HG03060 (cell line): ENCODE data around the gene MAP7D3.
"Not testable (repeated sequence)": the region's sequence is repeated elsewhere in the genome, so short reads cannot be mapped to it uniquely, and the experiment has no call there.

ENCODE experiments used
- ATAC-seq: cut with Tn5 transposase; IDR thresholded peaks from one replicate; pipeline ENCODE4 v1.9.1; 2021; ENCODE audit warnings: low read depth, moderate number of reproducible peaks; ENCODE audit not compliant: unreplicated experiment

Gene MAP7D3

DNA sequence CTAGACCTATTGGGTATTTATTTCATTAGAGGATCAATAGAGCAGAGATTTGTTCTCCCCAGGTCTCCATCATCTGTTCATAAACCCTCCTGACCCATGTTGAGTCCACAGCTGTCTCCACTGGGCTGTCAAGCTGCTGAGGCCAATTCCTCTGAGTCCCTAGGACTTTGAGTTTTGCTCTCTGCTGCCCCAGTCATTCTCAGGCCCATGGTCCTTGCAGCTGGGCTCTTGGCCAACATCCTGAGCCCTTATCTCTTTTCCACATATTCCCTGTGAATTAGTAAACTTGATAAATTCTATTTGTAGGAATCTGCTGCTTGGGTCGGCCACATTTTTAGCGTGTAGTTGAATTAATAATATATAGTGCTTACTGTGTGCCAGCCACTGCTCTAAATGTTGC, 62.0 kb downstream of the MAP7D3 start:
- no peak for ATAC-seq

DNA sequence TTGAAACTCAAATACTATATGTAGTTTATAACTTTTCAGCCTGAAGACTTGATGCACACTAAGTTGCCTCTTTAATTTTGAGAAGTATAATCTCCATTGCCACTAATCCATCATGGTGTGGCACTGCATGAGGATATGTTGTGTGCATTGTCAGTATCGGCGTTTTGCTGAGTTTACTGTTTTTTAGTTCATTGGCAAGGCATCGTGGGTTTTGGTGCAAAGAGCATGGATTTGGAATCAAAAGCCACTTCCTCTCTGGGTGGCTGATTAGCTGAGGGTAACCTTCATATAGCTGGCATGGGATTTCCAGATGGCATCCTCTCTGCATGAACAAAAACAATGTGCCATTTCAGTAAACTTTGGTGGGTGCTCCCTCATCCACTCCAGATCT, 65.2 kb downstream of the MAP7D3 start:
- ATAC-seq: no peak

DNA sequence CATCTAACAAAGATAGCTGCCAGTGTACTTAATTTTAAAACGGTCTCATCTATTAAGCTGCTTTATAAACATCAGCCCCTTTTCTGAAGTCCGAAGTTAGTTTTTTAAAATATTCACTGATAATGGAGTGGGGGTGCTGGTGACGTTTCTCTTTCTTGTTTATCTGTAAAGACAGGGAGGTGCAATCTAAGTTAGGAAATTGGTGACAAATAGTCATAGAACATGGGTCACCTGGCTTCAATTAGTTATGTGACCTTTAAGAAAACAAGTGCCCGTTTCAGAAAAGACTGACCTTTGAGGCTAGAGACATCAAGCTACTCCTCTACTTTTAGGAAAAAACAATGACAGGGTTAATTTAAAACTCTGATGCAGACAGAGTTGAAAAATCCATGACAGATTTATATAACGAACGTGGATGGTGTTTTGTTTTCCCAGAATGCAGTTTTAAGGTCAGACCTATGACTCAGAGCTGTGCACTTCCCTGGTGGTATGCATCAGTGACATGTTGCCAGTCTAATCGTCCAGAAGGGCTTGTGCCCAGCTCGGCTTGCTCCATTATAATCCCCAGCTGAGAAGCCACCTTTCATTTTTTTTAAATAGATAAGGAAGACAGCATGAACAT, 65.7 kb downstream of the MAP7D3 start:
- no peak for ATAC-seq

DNA sequence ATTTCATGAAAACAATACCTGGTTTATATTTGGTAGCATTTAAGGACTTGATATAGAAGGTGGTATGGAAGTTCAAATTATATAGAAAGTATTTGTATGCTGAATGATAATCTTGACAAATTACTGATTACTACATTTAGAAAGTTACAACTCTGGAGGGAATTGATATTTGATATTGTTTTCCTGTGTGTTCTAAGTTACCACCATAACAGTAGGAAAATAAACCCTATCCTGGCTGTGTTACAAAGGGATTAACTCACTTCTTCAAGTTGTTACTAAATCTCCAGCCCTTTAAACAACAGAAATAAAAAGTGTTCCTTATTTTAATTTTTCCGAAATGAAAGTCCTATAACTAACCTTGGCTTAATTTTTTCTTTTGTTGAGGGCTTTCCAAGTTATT, 67.3 kb downstream of the MAP7D3 start:
- no peak for ATAC-seq

DNA sequence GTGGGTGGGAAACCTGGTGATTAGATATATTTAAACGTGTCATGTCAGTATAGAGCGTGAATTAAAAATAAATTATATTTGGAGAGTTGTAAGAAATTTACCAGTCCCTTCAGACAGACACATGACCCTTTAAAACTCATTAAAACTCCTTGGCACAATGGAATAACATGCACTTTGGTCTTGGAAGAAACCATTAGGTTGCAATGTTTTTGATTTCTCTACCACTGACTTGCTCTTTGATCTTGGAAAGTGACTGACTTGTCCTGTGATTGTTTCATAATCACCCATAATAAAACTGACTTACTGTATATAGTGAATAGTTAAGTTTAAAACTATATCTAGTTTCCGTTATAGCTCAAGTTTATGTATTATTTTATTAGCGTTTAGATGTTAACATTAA, 68.0 kb downstream of the MAP7D3 start:
- ATAC-seq: no peak

DNA sequence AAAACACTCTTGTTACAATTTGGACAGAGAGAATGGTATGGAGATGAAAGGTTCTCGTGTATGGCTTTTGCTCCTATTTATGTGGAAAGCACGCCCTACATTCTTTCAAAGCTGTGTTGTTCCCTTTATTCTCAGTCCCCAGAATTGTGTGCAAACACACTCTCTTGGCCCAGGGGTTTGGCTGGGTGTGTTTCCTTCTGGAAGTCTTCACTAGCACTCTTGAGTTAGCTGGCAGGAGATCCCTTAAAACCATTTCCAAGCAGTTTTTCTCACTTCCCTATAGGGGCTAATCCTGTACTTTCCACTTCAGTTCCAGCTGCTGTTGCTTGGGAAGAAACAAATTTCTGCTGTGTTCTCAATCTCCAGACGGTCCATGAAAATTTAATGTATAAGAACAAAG, 68.8 kb downstream of the MAP7D3 start:
- no peak for ATAC-seq

DNA sequence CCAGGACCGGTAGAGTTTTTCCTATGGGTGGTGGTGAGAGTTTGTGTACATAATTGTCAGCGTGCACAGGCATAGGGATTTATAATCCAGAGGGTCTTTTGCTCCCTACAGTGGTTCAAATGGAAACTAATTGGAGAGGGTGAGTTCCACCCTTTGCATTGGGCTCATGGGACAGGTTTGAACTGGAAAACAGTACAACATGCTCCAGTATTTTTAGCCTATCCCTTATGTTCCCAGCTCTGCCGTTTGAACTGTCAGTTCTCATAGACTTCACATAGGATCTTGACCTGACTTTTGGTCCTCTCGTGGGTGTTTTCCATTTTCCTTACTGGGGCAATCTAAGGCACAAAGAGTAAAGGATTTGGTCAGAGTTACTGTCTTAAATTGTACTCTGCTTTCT, 72.1 kb downstream of the MAP7D3 start:
- ATAC-seq: no peak

DNA sequence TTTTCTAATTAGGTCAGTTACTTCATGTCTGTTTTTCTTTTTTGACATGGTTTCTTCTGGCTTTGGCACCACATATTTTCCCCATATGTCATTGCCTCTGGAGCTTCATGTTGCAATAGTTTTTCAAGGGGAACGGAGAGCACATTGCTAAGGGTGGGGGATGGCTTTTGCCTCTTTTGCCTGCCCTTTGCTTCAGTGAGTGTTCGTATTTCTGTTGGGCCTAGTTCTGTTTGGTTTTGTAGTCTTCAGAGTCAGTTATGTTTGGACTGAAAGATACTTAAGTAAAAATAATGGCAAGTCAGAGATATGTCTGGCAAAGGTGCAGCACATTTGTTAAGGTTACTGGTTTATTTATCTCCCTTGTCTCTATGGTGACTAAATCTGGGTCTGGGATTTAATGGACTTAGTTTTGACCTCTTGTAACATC, 74.8 kb downstream of the MAP7D3 start:
- ATAC-seq: no peak

DNA sequence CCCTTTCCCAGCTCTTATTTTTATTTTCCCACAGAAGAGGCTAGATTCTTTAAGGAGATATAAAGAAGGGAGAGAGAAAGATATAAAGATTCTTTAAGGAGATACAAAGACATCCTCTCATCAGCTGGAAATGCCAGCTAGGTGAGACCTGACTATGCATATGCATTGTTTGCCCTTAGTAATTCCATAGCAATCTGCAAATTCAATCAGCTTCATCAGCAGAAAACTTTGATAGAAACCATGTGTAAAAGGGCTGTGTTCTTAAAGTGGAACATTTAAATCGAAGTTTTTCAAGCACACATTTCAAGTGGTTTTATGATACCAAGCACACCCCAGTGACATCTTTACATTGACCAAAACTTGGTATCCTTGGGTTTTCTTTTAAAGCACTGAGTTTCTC, 79.8 kb downstream of the MAP7D3 start:
- no peak for ATAC-seq

DNA sequence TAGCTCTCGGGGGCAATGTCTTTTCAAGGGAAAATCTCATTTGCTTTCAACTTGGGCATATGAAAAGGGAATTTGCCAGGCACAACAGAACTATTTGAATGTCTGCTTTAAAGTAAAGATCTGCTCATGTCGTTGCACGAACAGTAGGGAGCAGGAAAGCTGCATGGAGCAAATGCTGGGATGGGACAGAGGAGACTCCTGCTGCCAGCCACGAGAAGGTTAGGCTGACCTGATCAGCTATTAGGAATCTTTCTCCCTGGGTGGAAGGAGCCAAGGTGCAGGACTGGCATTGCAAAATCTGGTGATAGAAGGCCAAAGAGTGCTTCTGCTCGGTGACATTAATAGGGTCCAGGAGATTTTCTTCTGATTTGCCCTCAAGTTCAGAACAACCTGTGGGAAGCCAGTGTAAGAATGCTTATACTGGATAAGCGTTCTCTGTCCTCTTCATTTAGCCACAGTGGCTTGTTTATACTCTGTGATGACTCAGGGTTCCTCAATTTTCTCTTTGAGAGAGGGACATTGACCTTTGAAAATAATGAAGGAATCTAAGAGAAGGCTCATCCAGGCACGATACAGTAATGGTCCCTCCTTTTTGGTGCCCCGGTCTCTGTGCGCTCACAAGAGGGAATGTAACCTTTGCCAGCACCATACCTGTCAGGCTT, 80.9 kb downstream of the MAP7D3 start:
- no peak for ATAC-seq

DNA sequence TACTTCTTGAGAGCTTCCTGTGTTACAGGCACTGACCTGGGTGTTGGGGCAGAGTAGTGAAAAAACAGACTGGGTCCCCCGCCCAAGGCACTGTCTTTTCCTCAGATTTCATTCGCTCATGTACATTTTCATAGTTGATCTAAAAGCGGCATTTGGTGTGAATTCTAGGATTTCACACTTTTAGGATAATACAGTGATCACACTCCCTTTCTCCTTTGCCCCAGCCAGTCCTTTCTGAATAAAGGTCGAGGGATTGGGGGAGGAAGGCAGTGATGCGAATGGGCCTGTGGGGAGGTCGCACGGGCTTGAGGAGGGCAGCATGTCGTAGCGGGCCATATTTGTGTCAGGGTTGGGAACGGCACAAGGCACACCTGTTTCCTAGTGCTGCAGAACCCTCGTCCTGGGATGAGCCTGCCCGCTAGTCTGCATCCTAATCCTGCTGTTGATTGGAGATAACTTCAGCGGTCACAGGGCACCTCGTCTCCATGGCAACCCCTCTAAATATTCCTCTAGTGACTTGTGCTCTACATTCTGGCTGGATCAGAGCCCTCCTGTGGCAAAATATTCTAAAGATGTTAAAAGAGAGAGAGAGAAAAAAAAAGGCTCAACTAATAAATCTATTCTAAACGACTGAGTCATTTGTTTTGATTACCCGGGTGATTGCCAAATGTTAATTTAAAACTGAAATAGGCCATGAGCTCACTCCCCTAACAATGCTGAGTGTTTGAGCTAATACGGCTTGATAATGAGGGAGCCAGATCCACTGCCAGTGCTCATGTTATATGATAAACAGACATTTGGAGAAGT, 82.1 kb downstream of the MAP7D3 start:
- no peak for ATAC-seq

DNA sequence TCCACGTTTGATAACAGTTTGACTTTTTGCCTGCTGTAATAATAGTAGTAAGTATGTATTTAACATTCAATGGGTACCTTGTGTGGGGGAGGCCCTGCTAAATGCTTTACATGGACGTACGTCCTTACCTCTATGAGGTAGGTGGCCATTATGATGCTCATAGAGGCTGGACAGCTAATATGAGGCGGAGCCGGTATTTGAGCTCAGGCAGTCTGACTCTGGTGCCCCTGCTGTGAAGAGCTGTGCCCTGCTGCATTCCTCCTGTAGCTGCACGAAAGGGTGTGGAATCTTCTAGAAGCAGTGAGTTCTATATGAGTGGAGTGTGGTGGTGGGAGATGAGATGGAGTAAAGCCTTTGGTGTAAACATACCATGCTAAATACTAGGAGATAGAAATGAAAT, 83.2 kb downstream of the MAP7D3 start:
- ATAC-seq: not testable (repeated sequence)

DNA sequence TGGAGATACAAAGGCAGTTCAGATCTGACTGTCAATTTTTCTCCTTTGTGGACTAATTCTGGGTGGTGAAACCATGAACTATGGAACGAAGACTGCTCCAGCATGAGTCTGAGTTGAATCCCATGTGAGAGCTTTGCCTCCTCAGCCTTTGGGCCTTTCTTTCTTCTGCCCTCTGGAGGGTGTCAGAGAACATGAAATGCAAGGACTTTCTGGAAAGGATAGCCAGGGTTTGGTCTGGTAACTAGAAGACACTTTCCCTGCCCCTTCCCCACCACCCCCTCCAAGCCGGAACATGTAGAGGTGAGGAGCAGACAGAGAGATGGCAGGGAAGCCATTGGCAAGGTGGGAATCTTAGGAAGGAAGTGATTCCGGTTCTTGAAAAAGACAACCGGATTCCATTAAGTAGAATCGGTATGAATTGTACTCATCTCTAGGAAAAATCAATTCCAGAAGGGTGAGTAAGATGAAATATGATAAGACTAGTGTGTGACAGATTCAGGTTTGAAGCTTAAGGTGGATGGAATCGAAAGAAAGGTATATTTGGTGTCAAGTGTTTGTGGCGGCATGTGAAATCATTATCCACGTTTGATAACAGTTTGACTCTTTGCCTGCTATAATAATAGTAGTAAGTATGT, 84.9 kb downstream of the MAP7D3 start:
- ATAC-seq: no peak

DNA sequence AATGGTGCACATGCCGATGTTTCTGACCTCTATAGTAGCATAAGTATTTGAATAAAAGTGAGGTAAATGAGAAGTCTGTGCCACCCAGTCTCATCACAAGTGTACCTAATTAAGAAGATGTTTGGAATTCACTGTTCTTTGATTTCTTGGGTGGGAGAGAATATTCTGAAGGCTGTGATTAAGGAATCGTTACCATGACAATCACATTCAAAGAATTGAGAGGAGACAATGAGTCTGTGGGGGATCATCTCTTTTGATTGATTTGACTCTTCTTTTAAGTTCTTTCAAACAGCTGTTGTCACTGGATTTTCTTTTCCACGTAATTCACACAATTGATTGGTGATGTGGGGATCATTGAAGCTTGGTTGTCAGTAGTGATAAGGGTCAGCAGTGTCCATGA, 85.8 kb downstream of the MAP7D3 start:
- ATAC-seq: no peak

DNA sequence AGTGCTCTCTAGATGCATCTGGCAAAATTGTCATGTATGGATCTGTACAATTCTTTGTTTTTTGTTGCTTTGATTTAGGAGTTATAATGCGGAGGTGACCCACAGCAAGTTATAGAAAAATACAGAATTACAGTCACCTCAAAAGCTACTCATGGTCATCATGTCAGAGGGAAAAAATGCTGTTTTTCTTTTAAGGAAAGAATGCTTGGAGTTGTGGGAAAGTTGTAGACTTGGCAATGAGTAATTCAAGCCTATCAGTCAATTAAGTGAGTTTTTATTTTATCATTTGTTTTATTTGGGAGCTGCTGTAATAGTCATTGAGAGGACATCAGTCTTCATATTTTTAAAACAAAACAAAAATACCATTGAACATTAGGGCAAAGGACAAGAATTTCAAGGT, 87.5 kb downstream of the MAP7D3 start:
- ATAC-seq: no peak
